Measurements from ENCODE around the gene NUDT13.

NUDT13 gene

GRCh38 chr10:73076360-73077183 lies 33.7 kb upstream of the NUDT13 start:
- peak; percentile 81 to 92 for DNase-seq (ENCODE audit: low read depth in 2 of 2)
- H3K4me3 ChIP-seq (replicated peaks in 1 of 2; ENCODE audit: low read depth in 2 of 2, low read length in 2 of 2) = peak overlapping the region in 1 of 2 donors; percentile 15
- TF ChIP-seq CTCF (IDR thresholded peaks at IDR 0.05; ENCODE audit: low read depth, low read length) = no peak

DNA sequence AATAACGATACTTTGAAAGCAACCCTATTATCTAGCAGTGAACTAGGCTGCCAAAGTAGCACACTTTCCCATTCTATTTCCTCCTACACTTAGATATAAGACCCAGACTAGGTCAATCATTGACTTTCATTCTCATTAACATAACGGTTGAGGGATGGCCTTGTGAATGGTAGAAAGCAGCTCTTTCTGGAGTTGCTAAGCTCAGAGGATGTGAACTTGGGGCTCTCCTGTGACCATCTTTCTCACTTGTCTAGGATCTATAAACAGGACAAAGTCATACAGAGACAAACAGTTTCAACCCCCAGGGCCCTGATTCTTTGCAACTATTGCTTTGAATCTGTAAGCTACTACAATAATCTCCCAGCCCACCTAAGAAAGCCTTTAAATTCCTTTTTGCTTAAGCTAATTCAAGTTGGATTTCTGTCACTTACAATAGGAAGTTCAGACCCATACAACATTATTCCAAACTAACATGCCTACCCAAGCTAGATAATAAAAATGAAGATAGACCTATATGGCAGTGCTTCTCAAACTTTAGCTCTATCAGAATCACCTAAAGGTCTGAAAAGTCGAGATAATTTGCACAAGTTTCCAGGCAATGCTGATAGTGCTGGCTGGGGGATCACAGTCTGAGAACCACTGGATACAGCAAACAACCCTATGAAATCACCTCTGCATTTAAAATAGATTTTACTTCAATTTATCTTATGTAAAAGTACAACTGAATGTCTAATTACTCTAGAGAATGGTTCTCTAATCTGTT lies 30.3 kb upstream of the NUDT13 start:
- DNase-seq (ENCODE audit: low read depth in 2 of 2) = no peak
- no peak for TF ChIP-seq CTCF (IDR thresholded peaks at IDR 0.05; ENCODE audit: low read depth, low read length)
- no peak overlapping the region for H3K4me3 ChIP-seq (replicated peaks in 1 of 2; ENCODE audit: low read depth in 2 of 2, low read length in 2 of 2)

DNA sequence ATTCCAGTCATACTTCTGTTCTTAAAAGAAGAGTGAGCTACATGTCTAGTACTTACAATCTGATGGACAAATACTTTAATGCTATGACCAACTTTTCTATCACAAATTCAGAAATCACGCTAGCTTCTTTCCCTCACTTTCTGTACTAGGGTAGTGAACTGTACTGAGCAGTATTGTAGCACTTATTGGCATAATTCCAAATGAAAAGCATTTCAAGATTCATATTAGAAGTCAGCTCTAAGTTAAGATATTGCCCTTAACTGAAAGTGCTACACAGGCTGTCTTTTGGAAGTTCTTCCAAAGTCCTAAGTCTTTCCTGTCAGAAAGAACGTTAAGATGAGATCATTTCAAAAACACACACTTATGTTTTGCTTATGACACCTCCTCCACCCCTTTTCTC lies 27.0 kb upstream of the NUDT13 start:
- H3K4me3 ChIP-seq (replicated peaks in 1 of 2; ENCODE audit: low read depth in 2 of 2, low read length in 2 of 2) = no peak overlapping the region
- DNase-seq (ENCODE audit: low read depth in 2 of 2) = peak; percentile 43 to 45
- no peak for TF ChIP-seq CTCF (IDR thresholded peaks at IDR 0.05; ENCODE audit: low read depth, low read length)

DNA sequence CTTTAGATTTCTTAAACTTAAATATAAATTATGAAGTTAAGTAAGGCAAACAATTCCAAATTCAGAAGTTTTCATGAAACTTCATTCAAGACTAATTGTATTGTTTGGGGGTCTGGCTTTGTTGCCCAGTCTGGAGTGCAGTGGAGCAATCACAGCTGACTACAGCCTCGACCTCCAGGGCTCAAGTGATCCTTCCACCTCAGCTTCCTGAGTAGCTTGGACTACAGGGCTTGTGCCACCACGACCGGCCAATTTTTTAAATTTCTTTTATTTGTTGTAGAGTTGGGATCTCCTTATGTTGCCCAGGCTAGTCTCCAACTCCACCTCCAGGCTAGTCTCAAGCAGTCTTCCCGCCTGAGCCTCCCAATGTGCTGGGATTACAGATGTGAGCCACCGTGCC lies 26.0 kb upstream of the NUDT13 start:
- no peak for DNase-seq (ENCODE audit: low read depth in 2 of 2)
- no peak for TF ChIP-seq CTCF (IDR thresholded peaks at IDR 0.05; ENCODE audit: low read depth, low read length)
- H3K4me3 ChIP-seq (replicated peaks in 1 of 2; ENCODE audit: low read depth in 2 of 2, low read length in 2 of 2) = no peak overlapping the region

- DNase-seq (ENCODE audit: low read depth in 2 of 2) = no peak
- H3K4me3 ChIP-seq (replicated peaks in 1 of 2; ENCODE audit: low read depth in 2 of 2, low read length in 2 of 2) = no peak overlapping the region
- no peak for TF ChIP-seq CTCF (IDR thresholded peaks at IDR 0.05; ENCODE audit: low read depth, low read length)
Measured at GRCh38 chr10:73086816-73087215, 23.4 kb upstream of the NUDT13 start.

DNA sequence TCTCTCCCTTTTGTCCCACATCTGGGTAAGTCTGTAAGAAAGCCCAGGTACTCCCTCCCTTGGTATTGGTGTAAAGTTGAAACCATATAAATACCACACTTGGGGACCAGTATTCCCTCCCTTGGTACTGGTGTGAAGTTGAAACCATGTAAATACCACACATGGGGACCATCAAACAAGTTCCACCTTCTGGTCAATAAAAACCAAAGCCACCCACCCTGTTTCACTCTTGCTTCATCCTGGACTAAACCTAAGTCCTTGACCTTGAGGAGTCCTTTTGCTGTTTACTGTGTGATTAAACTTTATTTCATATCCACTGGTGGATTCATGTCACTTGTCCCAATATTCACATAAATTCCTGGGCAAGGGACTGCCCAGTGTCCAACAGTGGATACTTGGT lies 22.0 kb upstream of the NUDT13 start:
- TF ChIP-seq CTCF (IDR thresholded peaks at IDR 0.05; ENCODE audit: low read depth, low read length) = no peak
- DNase-seq (ENCODE audit: low read depth in 2 of 2) = no peak
- H3K4me3 ChIP-seq (replicated peaks in 1 of 2; ENCODE audit: low read depth in 2 of 2, low read length in 2 of 2) = no peak overlapping the region
